UCSD-AML1 (cell line): ENCODE results near the gene ZEB2.

Experiments used
- DNase-seq: peaks from one replicate; lab custom pipeline; 2025; ENCODE audit not compliant: unreplicated experiment; lab: John Stamatoyannopoulos, UW

ZEB2 gene

GRCh38 chr2:144519934-144520731, at the start of gene ZEB2:
Gene ZEB2, minus strand, starts transcription at chr2:144520119. Its CDS starts 2,769 bp downstream, at chr2:144517350.
- DNase-seq = peak; percentile 71

GRCh38 chr2:144567745-144568144, 47.8 kb upstream of the ZEB2 start:
- no peak for DNase-seq

GRCh38 chr2:144566448-144566847, 46.5 kb upstream of the ZEB2 start:
- DNase-seq = no peak

- no peak for DNase-seq
These were observed 40.3 kb upstream of the ZEB2 start for GRCh38 chr2:144560251-144560650.

GRCh38 chr2:144559681-144560080, 39.8 kb upstream of the ZEB2 start:
- DNase-seq = peak; percentile 8

- DNase-seq = no peak
These were observed 39.3 kb upstream of the ZEB2 start for GRCh38 chr2:144559242-144559641.

- DNase-seq = no peak
These were observed 34.7 kb upstream of the ZEB2 start for GRCh38 chr2:144554492-144555210.

GRCh38 chr2:144553379-144553778, 33.5 kb upstream of the ZEB2 start:
- no peak for DNase-seq

- no peak for DNase-seq
These were observed 32.9 kb upstream of the ZEB2 start for GRCh38 chr2:144552821-144553220.

- no peak for DNase-seq
These were observed 31.0 kb upstream of the ZEB2 start for GRCh38 chr2:144550911-144551310.

- DNase-seq = no peak
These were observed 30.2 kb upstream of the ZEB2 start for GRCh38 chr2:144550084-144550483.

GRCh38 chr2:144548532-144549191, 28.7 kb upstream of the ZEB2 start:
- DNase-seq = no peak

- DNase-seq = no peak
These were observed 28.2 kb upstream of the ZEB2 start for GRCh38 chr2:144548088-144548487.

GRCh38 chr2:144547494-144547893, 27.6 kb upstream of the ZEB2 start:
- DNase-seq = no peak

GRCh38 chr2:144546933-144547332, 27.0 kb upstream of the ZEB2 start:
- no peak for DNase-seq

GRCh38 chr2:144545787-144546186, 25.9 kb upstream of the ZEB2 start:
- no peak for DNase-seq

- DNase-seq = no peak
These were observed 24.1 kb upstream of the ZEB2 start for GRCh38 chr2:144544053-144544452.

GRCh38 chr2:144541396-144541795, 21.5 kb upstream of the ZEB2 start:
- DNase-seq = no peak

GRCh38 chr2:144539289-144539782, 19.4 kb upstream of the ZEB2 start:
- no peak for DNase-seq

GRCh38 chr2:144535300-144535699, 15.4 kb upstream of the ZEB2 start:
- DNase-seq = no peak

- no peak for DNase-seq
These were observed 13.3 kb upstream of the ZEB2 start for GRCh38 chr2:144533221-144533620.

- DNase-seq = no peak
These were observed 10.7 kb upstream of the ZEB2 start for GRCh38 chr2:144530596-144530995.
